Ovary (tissue), 9 donors: ENCODE data around the gene TTC7B. TPM values are rescaled to one million over a fixed set of nuclear protein-coding genes. Genes with fewer than 3 reads are reported as not detected.

Experiments
- DNase-seq, 5 donors: peaks; one replicate each; pipeline ENCODE4 v3.0.0-alpha.2; 2019 to 2020
- H3K27ac ChIP-seq, 2 donors: fragments of 200-600 bp; one replicate each; pipeline versions ENCODE4 v1.5.1 to v1.8.0; 2019 to 2022
- H3K27me3 ChIP-seq: fragments of 200-600 bp; one replicate; pipeline ENCODE4 v1.8.0; 2022
- H3K36me3 ChIP-seq: fragments of 200-600 bp; sonication (generic); one replicate; pipeline ENCODE4 v1.5.1; 2019
- H3K4me1 ChIP-seq: one replicate; pipeline ENCODE4 v1.8.1; 2013; ENCODE audit warnings: mild to moderate bottlenecking, moderate library complexity; ENCODE audit not compliant: insufficient read depth
- H3K4me3 ChIP-seq: fragments of 200-600 bp; sonication (generic); one replicate; pipeline ENCODE4 v1.5.1; 2017
- H3K9me3 ChIP-seq, 2 donors: fragments of 200-600 bp in 1 of 2; sonication (generic) in 1 of 2; one replicate each; pipeline versions ENCODE4 v1.5.1 to v1.8.1; 2013 to 2019; ENCODE audit warnings: mild to moderate bottlenecking in 1 of 2, moderate library complexity in 1 of 2
- EP300 ChIP-seq: sonication (generic); formaldehyde crosslinking; IDR thresholded peaks from one replicate; pipeline ENCODE4 v1.6.1; 2017; ENCODE audit warnings: antibody characterized with exemption
- POLR2A ChIP-seq: fragments of 450-650 bp; IDR thresholded peaks from one replicate; pipeline ENCODE4 v1.6.1; 2017; ENCODE audit warnings: antibody characterized with exemption, mild to moderate bottlenecking, moderate library complexity
- WGBS, 3 donors: extraction: QIAGEN DNeasy Blood & Tissue Kit in 1 of 3; methylation state at CpG; one replicate each; pipeline versions ENCODE4 v1.1.5 to v1.1.7; 2013 to 2017; 5-methylcytosine and 5-hydroxymethylcytosine counted together
- intact Hi-C, 4 donors: fragments of 100-400 bp; cut with DNase I; formaldehyde crosslinking; loops; one replicate each; pipeline versions ENCODE4 v1.11.0 to v1.15.1; 2022 to 2023
- polyA plus RNA-seq, 2 donors: library from polyadenylated mRNA; stranded (reverse); fragments of 200-250 nt in 1 of 2; fragments of 350-450 nt in 1 of 2; fragmentation: Illumina TruSeq in 1 of 2; extraction: RNeasy Lipid Tissue Mini Kit (QIAGEN cat#74804) in 1 of 2; gene quantifications; one replicate each; pipeline ENCODE4 v1.2.3, GENCODE V29; 2013 to 2014
- total RNA-seq, 7 donors: library from RNA; depleted of rRNA in 2 of 7; stranded (reverse); fragments of >200 nt in 2 of 7; fragmentation: NEBNext Ultra II Directional in 3 of 7; extraction: Animal tissue kit (Norgen Biotek cat#: 25700) in 3 of 7; gene quantifications; one replicate each; pipeline versions ENCODE4 v1.1.0 to v1.2.4, GENCODE V29; 2016 to 2023
- TF ChIP-seq, protein P1 (sequence below), 3 donors: fragments of 450-650 bp in 2 of 3; fragments of 200-600 bp in 1 of 3; IDR thresholded peaks; one replicate each; pipeline versions ENCODE4 v1.5.1 to v1.8.0; 2016 to 2022; ENCODE audit warnings: antibody characterized with exemption in 3 of 3, mild to moderate bottlenecking in 1 of 3
- donor health status: DM: no; HTN: no; CAD: no; lungs with moderate emphysema.
- donor health status: DM: no; HTN: no; CAD: no.
- donor health status: Bipolar disorder and iron deficiency.
- donor health status: DM: yes; HTN: yes; CAD: no.
- donor health status: DM: no; HTN: no; CAD: no.
- donor health status: DM: yes; HTN: yes; CAD: no.

Gene TTC7B
- total and polyA plus RNA-seq, 9 donors = 18.2 to 39.5 (median 34.2) TPM

- H3K27ac ChIP-seq = no peak overlapping the region
- no peaks in the 10 kb centered on the region for H3K36me3 ChIP-seq
- no peak for DNase-seq
- no peak overlapping the region for H3K4me3 ChIP-seq
- no peaks in the 10 kb centered on the region for H3K9me3 ChIP-seq
- TF ChIP-seq POLR2A = no peak
- TF ChIP-seq, protein P1, sequence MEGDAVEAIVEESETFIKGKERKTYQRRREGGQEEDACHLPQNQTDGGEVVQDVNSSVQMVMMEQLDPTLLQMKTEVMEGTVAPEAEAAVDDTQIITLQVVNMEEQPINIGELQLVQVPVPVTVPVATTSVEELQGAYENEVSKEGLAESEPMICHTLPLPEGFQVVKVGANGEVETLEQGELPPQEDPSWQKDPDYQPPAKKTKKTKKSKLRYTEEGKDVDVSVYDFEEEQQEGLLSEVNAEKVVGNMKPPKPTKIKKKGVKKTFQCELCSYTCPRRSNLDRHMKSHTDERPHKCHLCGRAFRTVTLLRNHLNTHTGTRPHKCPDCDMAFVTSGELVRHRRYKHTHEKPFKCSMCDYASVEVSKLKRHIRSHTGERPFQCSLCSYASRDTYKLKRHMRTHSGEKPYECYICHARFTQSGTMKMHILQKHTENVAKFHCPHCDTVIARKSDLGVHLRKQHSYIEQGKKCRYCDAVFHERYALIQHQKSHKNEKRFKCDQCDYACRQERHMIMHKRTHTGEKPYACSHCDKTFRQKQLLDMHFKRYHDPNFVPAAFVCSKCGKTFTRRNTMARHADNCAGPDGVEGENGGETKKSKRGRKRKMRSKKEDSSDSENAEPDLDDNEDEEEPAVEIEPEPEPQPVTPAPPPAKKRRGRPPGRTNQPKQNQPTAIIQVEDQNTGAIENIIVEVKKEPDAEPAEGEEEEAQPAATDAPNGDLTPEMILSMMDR (IDR thresholded peaks at IDR 0.05) = no peak
- TF ChIP-seq EP300 = no peak
- 85 to 94% (median 93%) methylated on average over 4 of the region's 4 CpGs for WGBS, 3 donors
- intact Hi-C loops = no loop called here
- H3K27me3 ChIP-seq = no peaks in the 10 kb centered on the region
- H3K4me1 ChIP-seq = no peaks in the 10 kb centered on the region
These were observed 202.2 kb downstream of the TTC7B start for GRCh38 chr14:90613997-90614396.

GRCh38 chr14:90613453-90613852 lies 202.8 kb downstream of the TTC7B start:
- intact Hi-C loops = no loop called here
- H3K36me3 ChIP-seq = no peaks in the 10 kb centered on the region
- no peak overlapping the region for H3K27ac ChIP-seq
- no peak for DNase-seq
- TF ChIP-seq POLR2A = no peak
- TF ChIP-seq EP300 = no peak
- TF ChIP-seq, protein P1 (IDR thresholded peaks at IDR 0.05) = no peak
- H3K4me3 ChIP-seq = no peak overlapping the region
- H3K27me3 ChIP-seq = no peaks in the 10 kb centered on the region
- H3K9me3 ChIP-seq = no peaks in the 10 kb centered on the region
- H3K4me1 ChIP-seq = no peaks in the 10 kb centered on the region
- WGBS, 3 donors = 94 to 96% (median 95%) methylated on average over 3 of the region's 3 CpGs

- Histone ChIP-seq H3K4me1 (no peaks in the 10 kb centered on the region), H3K4me3 (no peak overlapping the region), H3K36me3 (no peaks in the 10 kb centered on the region), H3K9me3 (no peaks in the 10 kb centered on the region), H3K27ac (no peak overlapping the region), H3K27me3 (no peaks in the 10 kb centered on the region)
- WGBS, 3 donors = 90 to 98% (median 91%) methylated on average over 3 of the region's 3 CpGs
- intact Hi-C loops = no loop called here
- TF ChIP-seq, protein P1 (IDR thresholded peaks at IDR 0.05) = no peak
- no peak for TF ChIP-seq EP300
- TF ChIP-seq POLR2A = no peak
- no peak for DNase-seq
These were observed 203.4 kb downstream of the TTC7B start for GRCh38 chr14:90612801-90613200.

- H3K27ac ChIP-seq = no peak overlapping the region
- no peaks in the 10 kb centered on the region for H3K9me3 ChIP-seq
- H3K27me3 ChIP-seq = no peaks in the 10 kb centered on the region
- 59 to 64% (median 62%) methylated on average over 3 of the region's 3 CpGs for WGBS, 3 donors
- H3K4me1 ChIP-seq = no peaks in the 10 kb centered on the region
- H3K36me3 ChIP-seq = no peaks in the 10 kb centered on the region
- no peak for DNase-seq
- TF ChIP-seq POLR2A (no peak), EP300 (no peak)
- H3K4me3 ChIP-seq = no peak overlapping the region
- intact Hi-C loops = no loop called here
These were observed 204.3 kb downstream of the TTC7B start for GRCh38 chr14:90611936-90612335.

DNA sequence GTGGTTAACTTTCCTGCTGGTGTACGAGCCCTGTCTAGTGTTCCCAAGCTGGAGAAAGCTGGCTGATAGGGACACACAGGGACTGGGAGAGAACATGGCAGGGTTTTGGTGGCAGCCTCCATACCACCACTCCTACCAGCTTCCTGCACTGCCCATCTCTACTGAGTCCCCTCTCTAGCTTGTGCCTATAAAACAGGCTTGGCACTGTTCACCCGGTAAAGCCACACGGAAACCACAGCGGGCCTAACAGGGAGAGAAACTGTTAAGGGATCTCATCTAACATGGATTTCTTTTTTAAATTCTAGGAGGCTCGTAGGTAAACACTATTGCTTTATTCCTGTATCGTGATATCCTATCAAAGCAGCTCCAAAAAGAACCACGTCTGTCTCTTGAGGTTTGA lies 204.7 kb downstream of the TTC7B start:
- H3K27ac ChIP-seq = no peak overlapping the region
- H3K27me3 ChIP-seq = no peaks in the 10 kb centered on the region
- intact Hi-C loops = no loop called here
- H3K4me1 ChIP-seq = no peaks in the 10 kb centered on the region
- H3K9me3 ChIP-seq = no peaks in the 10 kb centered on the region
- TF ChIP-seq EP300 (no peak), POLR2A (no peak)
- TF ChIP-seq, protein P1 (IDR thresholded peaks at IDR 0.05) = no peak
- no peak for DNase-seq
- H3K4me3 ChIP-seq = no peak overlapping the region
- H3K36me3 ChIP-seq = no peaks in the 10 kb centered on the region
- WGBS, 3 donors = 80 to 84% (median 84%) methylated on average over 7 of the region's 7 CpGs
